HEK293 (cell line): ENCODE measurements around the gene APCDD1L.
A peak's percentile ranks its signal among the peaks of the same experiment; 100 is the strongest.

Experiments used
- CTCF ChIA-PET: fragments of 350-600 bp; formaldehyde crosslinking; extraction: SDS; loops from one replicate; lab custom pipeline; 2021; ENCODE audit warnings: antibody characterized with exemption; lab: Yijun Ruan, JAX
- POLR2A ChIA-PET: fragments of 300-600 bp; formaldehyde crosslinking; extraction: SDS; loops from one replicate; lab custom pipeline; 2020; ENCODE audit warnings: antibody characterized with exemption, inconsistent platforms; lab: Yijun Ruan, JAX
- H3K27ac ChIP-seq: fragments of 200-500 bp; sonication (Bioruptor generic); 2 replicates; pipeline ENCODE4 v1.5.1; 2014; ENCODE audit warnings: low read depth, low read length, control low read depth, inconsistent platforms; ENCODE audit errors: extremely low read depth
- H3K36me3 ChIP-seq, 2 experiments: fragments of 200-500 bp in 1 of 2; sonication (Bioruptor generic) in 1 of 2; 1 replicate in 1 of 2; 2 replicates in 1 of 2; pipeline ENCODE4 v1.5.1; 2014 to 2017; ENCODE audit warnings: inconsistent platforms in 2 of 2, low read length in 2 of 2; ENCODE audit not compliant: control insufficient read depth in 2 of 2, insufficient read depth in 1 of 2
- H3K4me1 ChIP-seq: fragments of 200-500 bp; sonication (Bioruptor generic); 2 replicates; pipeline ENCODE4 v1.5.1; 2014; ENCODE audit warnings: mild to moderate bottlenecking, low read length, inconsistent platforms; ENCODE audit not compliant: control insufficient read depth, insufficient read depth
- H3K4me3 ChIP-seq: 2 replicates; pipeline ENCODE4 v1.5.1; 2011; ENCODE audit warnings: low read depth, mild to moderate bottlenecking, control low read depth, low read length, moderate library complexity
- H3K9me3 ChIP-seq: fragments of 200-500 bp; sonication (Bioruptor generic); 2 replicates; pipeline ENCODE4 v1.5.1; 2014; ENCODE audit warnings: low read depth, low read length, inconsistent platforms; ENCODE audit not compliant: control insufficient read depth, insufficient read depth
- OVOL3 ChIP-seq: fragments of 450-650 bp; formaldehyde crosslinking; IDR thresholded peaks from 2 replicates; pipeline ENCODE4 v1.5.1; 2016; ENCODE audit warnings: missing biosample characterization, missing genetic modification characterization
- SETDB1 ChIP-seq: IDR thresholded peaks from one replicate; pipeline ENCODE4 v1.6.1; 2017; ENCODE audit warnings: mild to moderate bottlenecking, low read length, moderate library complexity, mixed read lengths; ENCODE audit not compliant: insufficient read length
- WT1 ChIP-seq: fragments of 450-650 bp; formaldehyde crosslinking; IDR thresholded peaks from 2 replicates; pipeline ENCODE4 v1.5.1; 2016; ENCODE audit warnings: missing biosample characterization, missing genetic modification characterization
- ZFP41 ChIP-seq: fragments of 450-650 bp; formaldehyde crosslinking; IDR thresholded peaks from 2 replicates; pipeline ENCODE4 v1.5.1; 2016; ENCODE audit warnings: missing biosample characterization, missing genetic modification characterization, borderline replicate concordance
- ZNF133 ChIP-seq: fragments of 450-650 bp; formaldehyde crosslinking; IDR thresholded peaks from 2 replicates; pipeline ENCODE4 v1.5.1; 2016; ENCODE audit warnings: missing biosample characterization, missing genetic modification characterization
- ZNF184 ChIP-seq: fragments of 450-650 bp; IDR thresholded peaks from 2 replicates; pipeline ENCODE4 v1.5.1; 2018; ENCODE audit warnings: missing biosample characterization, mild to moderate bottlenecking, missing genetic modification characterization
- ZNF19 ChIP-seq: fragments of 450-650 bp; formaldehyde crosslinking; IDR thresholded peaks from 2 replicates; pipeline ENCODE4; 2016; ENCODE audit warnings: missing biosample characterization, missing genetic modification characterization, low read depth
- ZNF223 ChIP-seq: fragments of 450-650 bp; formaldehyde crosslinking; IDR thresholded peaks from 2 replicates; pipeline ENCODE4 v1.5.1; 2016; ENCODE audit warnings: missing biosample characterization, missing genetic modification characterization
- ZNF274 ChIP-seq, 2 experiments: fragments of 200-500 bp in 1 of 2; fragments of 450-650 bp in 1 of 2; sonication (Bioruptor generic) in 1 of 2; formaldehyde crosslinking in 1 of 2; IDR thresholded peaks; 2 replicates each; pipeline versions ENCODE4 v1.5.1 to v1.6.1; 2014 to 2016; ENCODE audit warnings: borderline replicate concordance in 1 of 2, inconsistent platforms in 1 of 2, low read length in 1 of 2, missing biosample characterization in 1 of 2, missing genetic modification characterization in 1 of 2
- ZNF366 ChIP-seq: fragments of 450-650 bp; formaldehyde crosslinking; conservative IDR thresholded peaks from 2 replicates; pipeline ENCODE4 v1.5.1; 2016; ENCODE audit warnings: missing biosample characterization, missing genetic modification characterization
- ZNF548 ChIP-seq: fragments of 450-650 bp; formaldehyde crosslinking; IDR thresholded peaks from 2 replicates; pipeline ENCODE4 v1.5.1; 2016; ENCODE audit warnings: missing biosample characterization, missing genetic modification characterization
- ZNF549 ChIP-seq: fragments of 450-650 bp; IDR thresholded peaks from 2 replicates; pipeline ENCODE4 v1.5.1; 2018; ENCODE audit warnings: missing biosample characterization, missing genetic modification characterization, mild to moderate bottlenecking, inconsistent platforms, moderate library complexity
- ZNF560 ChIP-seq: fragments of 450-650 bp; formaldehyde crosslinking; IDR thresholded peaks from 2 replicates; pipeline ENCODE4 v1.5.1; 2017; ENCODE audit warnings: missing biosample characterization, missing genetic modification characterization, borderline replicate concordance
- ZNF600 ChIP-seq: fragments of 450-650 bp; formaldehyde crosslinking; IDR thresholded peaks from 2 replicates; pipeline ENCODE4 v1.5.1; 2016; ENCODE audit warnings: missing biosample characterization, missing genetic modification characterization
- ZNF654 ChIP-seq: fragments of 450-650 bp; formaldehyde crosslinking; IDR thresholded peaks from 2 replicates; pipeline ENCODE4 v1.5.1; 2016; ENCODE audit warnings: low read depth, missing biosample characterization, missing genetic modification characterization
- ZNF830 ChIP-seq: fragments of 450-650 bp; IDR thresholded peaks from 2 replicates; pipeline ENCODE4 v1.5.0; 2018; ENCODE audit warnings: missing biosample characterization, missing genetic modification characterization, low read depth, mild to moderate bottlenecking, moderate library complexity
- ZNF837 ChIP-seq: fragments of 450-650 bp; formaldehyde crosslinking; IDR thresholded peaks from 2 replicates; pipeline ENCODE4 v1.5.1; 2016; ENCODE audit warnings: missing biosample characterization, missing genetic modification characterization
- TF ChIP-seq, protein P1 (sequence below): fragments of 450-650 bp; formaldehyde crosslinking; IDR thresholded peaks from 2 replicates; pipeline ENCODE4; 2016; ENCODE audit warnings: missing biosample characterization, missing genetic modification characterization
- TF ChIP-seq, protein P2 (sequence below): fragments of 450-650 bp; formaldehyde crosslinking; IDR thresholded peaks from 2 replicates; pipeline ENCODE4 v1.5.1; 2016; ENCODE audit warnings: missing biosample characterization, missing genetic modification characterization
- TF ChIP-seq, protein P3 (sequence below): fragments of 450-650 bp; formaldehyde crosslinking; IDR thresholded peaks from 2 replicates; pipeline ENCODE4 v1.5.1; 2016; ENCODE audit warnings: missing biosample characterization, missing genetic modification characterization
- TF ChIP-seq, protein P4 (sequence below): fragments of 450-650 bp; formaldehyde crosslinking; IDR thresholded peaks from 2 replicates; pipeline ENCODE4 v1.5.1; 2016; ENCODE audit warnings: missing biosample characterization, missing genetic modification characterization
- TF ChIP-seq, protein P5 (sequence below): fragments of 450-650 bp; formaldehyde crosslinking; IDR thresholded peaks from 2 replicates; pipeline ENCODE4 v1.5.1; 2017; ENCODE audit warnings: missing biosample characterization, missing genetic modification characterization
- TF ChIP-seq, protein P6 (sequence below): fragments of 450-650 bp; formaldehyde crosslinking; IDR thresholded peaks from 2 replicates; pipeline ENCODE4 v1.5.1; 2016; ENCODE audit warnings: missing biosample characterization, missing genetic modification characterization
- TF ChIP-seq, protein P7 (sequence below): fragments of 450-650 bp; formaldehyde crosslinking; IDR thresholded peaks from 2 replicates; pipeline ENCODE4 v1.5.1; 2016; ENCODE audit warnings: missing biosample characterization, missing genetic modification characterization, borderline replicate concordance

APCDD1L gene

DNA sequence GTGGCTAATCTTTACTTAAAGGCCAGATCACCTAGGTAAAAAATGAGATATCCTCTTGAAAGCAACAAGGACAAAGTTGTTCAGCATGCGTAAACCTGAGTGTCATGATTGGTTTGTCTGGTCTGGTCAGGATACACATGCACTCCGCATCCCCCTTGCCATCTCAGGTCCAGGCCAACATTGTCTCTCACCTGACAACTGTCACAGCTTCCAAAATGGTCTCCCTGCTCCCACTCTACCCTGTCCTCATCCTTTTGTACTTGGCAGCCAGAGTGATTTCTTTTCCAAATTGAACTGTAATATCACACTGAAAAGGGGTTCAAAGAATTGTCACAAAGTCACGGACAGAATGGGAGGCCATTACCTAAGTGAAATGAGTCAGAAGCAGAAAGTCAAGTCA, 21.1 kb upstream of the APCDD1L start:
- no peaks in the 10 kb centered on the region for H3K9me3 ChIP-seq
- POLR2A ChIA-PET, result no interaction called here
- no peak overlapping the region for H3K4me3 ChIP-seq
- H3K36me3 ChIP-seq, result no peaks in the 10 kb centered on the region
- H3K4me1 ChIP-seq, result no peaks in the 10 kb centered on the region
- CTCF ChIA-PET, result interaction anchor here (1.3 kb wide), 1 partner anchor 12 kb away, joined by 4 read pairs; no protein-coding TSS in a partner anchor
- TF ChIP-seq, protein P1, sequence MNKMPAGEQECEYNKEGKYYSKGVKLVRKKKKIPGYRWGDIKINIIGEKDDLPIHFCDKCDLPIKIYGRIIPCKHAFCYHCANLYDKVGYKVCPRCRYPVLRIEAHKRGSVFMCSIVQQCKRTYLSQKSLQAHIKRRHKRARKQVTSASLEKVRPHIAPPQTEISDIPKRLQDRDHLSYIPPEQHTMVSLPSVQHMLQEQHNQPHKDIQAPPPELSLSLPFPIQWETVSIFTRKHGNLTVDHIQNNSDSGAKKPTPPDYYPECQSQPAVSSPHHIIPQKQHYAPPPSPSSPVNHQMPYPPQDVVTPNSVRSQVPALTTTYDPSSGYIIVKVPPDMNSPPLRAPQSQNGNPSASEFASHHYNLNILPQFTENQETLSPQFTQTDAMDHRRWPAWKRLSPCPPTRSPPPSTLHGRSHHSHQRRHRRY, result no peak
- no peak for TF ChIP-seq ZNF366
- TF ChIP-seq ZNF133 (tag by site-specific recombination), result no peak
- no peak for TF ChIP-seq ZNF600 (tag by site-specific recombination)
- TF ChIP-seq ZNF223 (tag by site-specific recombination), result no peak
- TF ChIP-seq ZNF560 (tag by site-specific recombination), result no peak
- no peak for TF ChIP-seq ZNF830 (tag by site-specific recombination)
- TF ChIP-seq, protein P2, sequence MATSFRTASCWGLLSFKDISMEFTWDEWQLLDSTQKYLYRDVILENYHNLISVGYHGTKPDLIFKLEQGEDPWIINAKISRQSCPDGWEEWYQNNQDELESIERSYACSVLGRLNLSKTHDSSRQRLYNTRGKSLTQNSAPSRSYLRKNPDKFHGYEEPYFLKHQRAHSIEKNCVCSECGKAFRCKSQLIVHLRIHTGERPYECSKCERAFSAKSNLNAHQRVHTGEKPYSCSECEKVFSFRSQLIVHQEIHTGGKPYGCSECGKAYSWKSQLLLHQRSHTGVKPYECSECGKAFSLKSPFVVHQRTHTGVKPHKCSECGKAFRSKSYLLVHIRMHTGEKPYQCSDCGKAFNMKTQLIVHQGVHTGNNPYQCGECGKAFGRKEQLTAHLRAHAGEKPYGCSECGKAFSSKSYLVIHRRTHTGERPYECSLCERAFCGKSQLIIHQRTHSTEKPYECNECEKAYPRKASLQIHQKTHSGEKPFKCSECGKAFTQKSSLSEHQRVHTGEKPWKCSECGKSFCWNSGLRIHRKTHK, result no peak
- no peak for TF ChIP-seq OVOL3 (tag by site-specific recombination)
- TF ChIP-seq ZNF548 (tag by site-specific recombination), result no peak
- TF ChIP-seq, protein P3, sequence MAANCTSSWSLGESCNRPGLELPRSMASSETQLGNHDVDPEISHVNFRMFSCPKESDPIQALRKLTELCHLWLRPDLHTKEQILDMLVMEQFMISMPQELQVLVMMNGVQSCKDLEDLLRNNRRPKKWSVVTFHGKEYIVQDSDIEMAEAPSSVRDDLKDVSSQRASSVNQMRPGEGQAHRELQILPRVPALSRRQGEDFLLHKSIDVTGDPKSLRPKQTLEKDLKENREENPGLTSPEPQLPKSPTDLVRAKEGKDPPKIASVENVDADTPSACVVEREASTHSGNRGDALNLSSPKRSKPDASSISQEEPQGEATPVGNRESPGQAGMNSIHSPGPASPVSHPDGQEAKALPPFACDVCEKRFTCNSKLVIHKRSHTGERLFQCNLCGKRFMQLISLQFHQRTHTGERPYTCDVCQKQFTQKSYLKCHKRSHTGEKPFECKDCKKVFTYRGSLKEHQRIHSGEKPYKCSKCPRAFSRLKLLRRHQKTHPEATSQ (tag by site-specific recombination), result no peak
- TF ChIP-seq ZFP41 (tag by site-specific recombination), result no peak
- no peak for TF ChIP-seq ZNF654 (tag by site-specific recombination)
- TF ChIP-seq WT1 (tag by site-specific recombination), result no peak
- TF ChIP-seq, protein P4, sequence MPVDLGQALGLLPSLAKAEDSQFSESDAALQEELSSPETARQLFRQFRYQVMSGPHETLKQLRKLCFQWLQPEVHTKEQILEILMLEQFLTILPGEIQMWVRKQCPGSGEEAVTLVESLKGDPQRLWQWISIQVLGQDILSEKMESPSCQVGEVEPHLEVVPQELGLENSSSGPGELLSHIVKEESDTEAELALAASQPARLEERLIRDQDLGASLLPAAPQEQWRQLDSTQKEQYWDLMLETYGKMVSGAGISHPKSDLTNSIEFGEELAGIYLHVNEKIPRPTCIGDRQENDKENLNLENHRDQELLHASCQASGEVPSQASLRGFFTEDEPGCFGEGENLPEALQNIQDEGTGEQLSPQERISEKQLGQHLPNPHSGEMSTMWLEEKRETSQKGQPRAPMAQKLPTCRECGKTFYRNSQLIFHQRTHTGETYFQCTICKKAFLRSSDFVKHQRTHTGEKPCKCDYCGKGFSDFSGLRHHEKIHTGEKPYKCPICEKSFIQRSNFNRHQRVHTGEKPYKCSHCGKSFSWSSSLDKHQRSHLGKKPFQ (tag by site-specific recombination), result no peak
- TF ChIP-seq ZNF549 (tag by site-specific recombination), result no peak
- no peak for TF ChIP-seq ZNF19 (tag by site-specific recombination)
- TF ChIP-seq, protein P5, sequence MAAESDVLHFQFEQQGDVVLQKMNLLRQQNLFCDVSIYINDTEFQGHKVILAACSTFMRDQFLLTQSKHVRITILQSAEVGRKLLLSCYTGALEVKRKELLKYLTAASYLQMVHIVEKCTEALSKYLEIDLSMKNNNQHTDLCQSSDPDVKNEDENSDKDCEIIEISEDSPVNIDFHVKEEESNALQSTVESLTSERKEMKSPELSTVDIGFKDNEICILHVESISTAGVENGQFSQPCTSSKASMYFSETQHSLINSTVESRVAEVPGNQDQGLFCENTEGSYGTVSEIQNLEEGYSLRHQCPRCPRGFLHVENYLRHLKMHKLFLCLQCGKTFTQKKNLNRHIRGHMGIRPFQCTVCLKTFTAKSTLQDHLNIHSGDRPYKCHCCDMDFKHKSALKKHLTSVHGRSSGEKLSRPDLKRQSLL, result no peak
- TF ChIP-seq ZNF274 (IDR thresholded peaks at IDR 0.05; ENCODE audit: low read length), result no peak
- no peak for TF ChIP-seq ZNF274 (tag by site-specific recombination; IDR thresholded peaks at IDR 0.05; ENCODE audit: borderline replicate concordance)
- TF ChIP-seq, all 188 proteins: peak for 0
- H3K27ac ChIP-seq, result no peak overlapping the region

DNA sequence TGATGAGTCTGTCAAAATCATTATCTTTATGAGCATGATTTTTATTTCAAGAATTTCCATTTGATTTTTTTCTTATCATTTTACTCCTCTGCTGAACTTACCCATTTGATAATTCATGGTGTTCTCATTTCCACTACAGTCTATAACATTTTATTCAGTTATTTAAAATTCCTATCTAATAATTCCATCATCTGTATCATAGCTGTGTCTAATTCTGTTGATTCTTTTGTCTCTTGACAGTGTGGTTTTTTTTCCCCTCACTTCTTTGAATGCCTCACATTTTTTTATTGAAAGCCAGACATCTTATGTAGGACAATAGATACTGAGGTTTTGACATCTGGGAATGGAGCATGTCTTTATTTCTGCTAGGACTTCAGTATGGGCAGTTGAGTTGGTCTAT, 16.5 kb upstream of the APCDD1L start:
- H3K4me3 ChIP-seq, result no peak overlapping the region
- CTCF ChIA-PET, result interaction anchor here (0.6 kb wide), 1 partner anchor 71 kb away, joined by 3 read pairs; no protein-coding TSS in a partner anchor
- H3K9me3 ChIP-seq, result no peaks in the 10 kb centered on the region
- no peak overlapping the region for H3K27ac ChIP-seq
- POLR2A ChIA-PET, result interaction anchor here (0.7 kb wide), 1 partner anchor 120 kb away, joined by 3 read pairs; no protein-coding TSS in a partner anchor
- no peaks in the 10 kb centered on the region for H3K4me1 ChIP-seq
- no peak for TF ChIP-seq ZNF274 (IDR thresholded peaks at IDR 0.05; ENCODE audit: low read length)
- TF ChIP-seq ZNF274 (tag by site-specific recombination; IDR thresholded peaks at IDR 0.05; ENCODE audit: borderline replicate concordance), result no peak
- TF ChIP-seq, protein P6, sequence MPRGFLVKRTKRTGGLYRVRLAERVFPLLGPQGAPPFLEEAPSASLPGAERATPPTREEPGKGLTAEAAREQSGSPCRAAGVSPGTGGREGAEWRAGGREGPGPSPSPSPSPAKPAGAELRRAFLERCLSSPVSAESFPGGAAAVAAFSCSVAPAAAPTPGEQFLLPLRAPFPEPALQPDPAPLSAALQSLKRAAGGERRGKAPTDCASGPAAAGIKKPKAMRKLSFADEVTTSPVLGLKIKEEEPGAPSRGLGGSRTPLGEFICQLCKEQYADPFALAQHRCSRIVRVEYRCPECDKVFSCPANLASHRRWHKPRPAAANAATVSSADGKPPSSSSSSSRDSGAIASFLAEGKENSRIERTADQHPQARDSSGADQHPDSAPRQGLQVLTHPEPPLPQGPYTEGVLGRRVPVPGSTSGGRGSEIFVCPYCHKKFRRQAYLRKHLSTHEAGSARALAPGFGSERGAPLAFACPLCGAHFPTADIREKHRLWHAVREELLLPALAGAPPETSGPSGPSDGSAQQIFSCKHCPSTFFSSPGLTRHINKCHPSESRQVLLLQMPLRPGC (tag by site-specific recombination), result no peak
- TF ChIP-seq, protein P7, sequence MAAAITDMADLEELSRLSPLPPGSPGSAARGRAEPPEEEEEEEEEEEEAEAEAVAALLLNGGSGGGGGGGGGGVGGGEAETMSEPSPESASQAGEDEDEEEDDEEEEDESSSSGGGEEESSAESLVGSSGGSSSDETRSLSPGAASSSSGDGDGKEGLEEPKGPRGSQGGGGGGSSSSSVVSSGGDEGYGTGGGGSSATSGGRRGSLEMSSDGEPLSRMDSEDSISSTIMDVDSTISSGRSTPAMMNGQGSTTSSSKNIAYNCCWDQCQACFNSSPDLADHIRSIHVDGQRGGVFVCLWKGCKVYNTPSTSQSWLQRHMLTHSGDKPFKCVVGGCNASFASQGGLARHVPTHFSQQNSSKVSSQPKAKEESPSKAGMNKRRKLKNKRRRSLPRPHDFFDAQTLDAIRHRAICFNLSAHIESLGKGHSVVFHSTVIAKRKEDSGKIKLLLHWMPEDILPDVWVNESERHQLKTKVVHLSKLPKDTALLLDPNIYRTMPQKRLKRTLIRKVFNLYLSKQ, result no peak
- peak; percentile 91 for TF ChIP-seq SETDB1
- TF ChIP-seq ZNF837 (tag by site-specific recombination), result no peak
- TF ChIP-seq ZNF184 (tag by site-specific recombination), result no peak
- no peaks in the 10 kb centered on the region for H3K36me3 ChIP-seq
